GM12878 (cell line): ENCODE measurements around the gene NCAM2. TPM values are rescaled to one million over a fixed set of nuclear protein-coding genes. Genes with fewer than 3 reads are reported as not detected.

Source experiments
- ATAC-seq: fragments of 200-7000 bp; cut with Tn5 transposase; 3 replicates; pipeline ENCODE4 v1.9.1; 2020; ENCODE audit warnings: mild to moderate bottlenecking, moderate library complexity
- BruUV-seq: library from RNA; stranded (reverse); fragments of 400-500 nt; replicated peaks from 2 replicates; lab custom pipeline; 2021; lab: Mats Ljungman, UMichigan
- CTCF ChIA-PET: fragments of 300-600 bp; sonication (Branson Sonifier 250); formaldehyde crosslinking; extraction: SDS; loops from one replicate; lab custom pipeline; 2021; ENCODE audit warnings: inconsistent platforms; lab: Yijun Ruan, JAX
- POLR2A ChIA-PET: fragments of 350-600 bp; formaldehyde crosslinking; extraction: SDS; loops from one replicate; lab custom pipeline; 2021; ENCODE audit warnings: inconsistent platforms; lab: Charles Lee
- RAD21 ChIA-PET: fragments of 300-600 bp; sonication (Branson Sonifier 250); formaldehyde crosslinking; loops from one replicate; lab custom pipeline; 2023; ENCODE audit warnings: antibody characterized with exemption; ENCODE audit not compliant: unreplicated experiment; lab: Charles Lee
- SMC1A ChIA-PET: fragments of 300-600 bp; sonication (Branson Sonifier 250); formaldehyde crosslinking; loops from one replicate; lab custom pipeline; 2023; ENCODE audit not compliant: unreplicated experiment, uncharacterized antibody; lab: Charles Lee
- DNase-seq: peaks from one replicate; pipeline ENCODE4 v3.0.0-alpha.2; 2011; ENCODE audit warnings: low read depth, low spot score
- FAIRE-seq: peaks from 3 replicates; lab custom pipeline; 2011; peaks lifted over from hg19 to GRCh38; lab: Jason Lieb, UNC
- H2AFZ ChIP-seq: 2 replicates; pipeline ENCODE4 v1.6.0; 2011; ENCODE audit warnings: low read depth, low read length, control low read depth; ENCODE audit not compliant: control insufficient read depth
- H3K27ac ChIP-seq: 2 replicates; pipeline ENCODE4 v1.5.1; 2011; ENCODE audit warnings: control low read depth; ENCODE audit not compliant: control insufficient read depth, insufficient read depth
- H3K27me3 ChIP-seq, 2 experiments: replicated peaks in 1 of 2; 2 replicates each; pipeline versions ENCODE4 v1.6.0 to v1.6.1; 2011; ENCODE audit warnings: low read length in 1 of 2; ENCODE audit not compliant: control insufficient read depth in 2 of 2, insufficient read depth in 2 of 2
- H3K36me3 ChIP-seq, 2 experiments: 2 replicates each; pipeline ENCODE4 v1.5.1; 2011; ENCODE audit warnings: low read length in 1 of 2; ENCODE audit not compliant: control insufficient read depth in 2 of 2, insufficient read depth in 2 of 2
- H3K4me1 ChIP-seq: 2 replicates; pipeline ENCODE4 v1.6.1; 2011; ENCODE audit warnings: mild to moderate bottlenecking, low read length, moderate library complexity, mixed read lengths; ENCODE audit not compliant: control insufficient read depth, insufficient read depth
- H3K4me2 ChIP-seq: 2 replicates; pipeline ENCODE4 v1.6.0; 2011; ENCODE audit warnings: control low read depth; ENCODE audit not compliant: control insufficient read depth, insufficient read depth
- H3K4me3 ChIP-seq: fragments of 200-600 bp; sonication (generic); 2 replicates; pipeline ENCODE4 v1.5.1; 2016
- H3K79me2 ChIP-seq: 2 replicates; pipeline ENCODE4 v1.6.0; 2011; ENCODE audit warnings: low read length; ENCODE audit not compliant: control insufficient read depth, insufficient read depth
- H3K9ac ChIP-seq: 2 replicates; pipeline ENCODE4 v1.8.0; 2011; ENCODE audit warnings: low read length, control low read depth, mixed read lengths; ENCODE audit not compliant: control insufficient read depth, insufficient read depth
- H3K9me3 ChIP-seq: replicated peaks from 3 replicates; pipeline ENCODE4 v1.5.1; 2011; ENCODE audit warnings: mild to moderate bottlenecking, low read length; ENCODE audit not compliant: control insufficient read depth, insufficient read depth
- H4K20me1 ChIP-seq: 2 replicates; pipeline ENCODE4 v1.6.0; 2011; ENCODE audit not compliant: control insufficient read depth, insufficient read depth
- ATF7 ChIP-seq: fragments of 450-650 bp; IDR thresholded peaks from 2 replicates; pipeline ENCODE4 v1.6.1; 2016; ENCODE audit warnings: low read depth, mild to moderate bottlenecking
- E4F1 ChIP-seq: fragments of 450-650 bp; IDR thresholded peaks from 2 replicates; pipeline ENCODE4 v1.6.1; 2018; ENCODE audit warnings: borderline replicate concordance, mild to moderate bottlenecking; ENCODE audit not compliant: partially characterized antibody
- PAX5 ChIP-seq: IDR thresholded peaks from 2 replicates; pipeline ENCODE4 v1.6.1; 2011; ENCODE audit warnings: low read depth, low read length, borderline replicate concordance
- STAT3 ChIP-seq: IDR thresholded peaks from 2 replicates; pipeline ENCODE4 v1.6.1; 2011; ENCODE audit warnings: low read depth, low read length, improper control_type of control experiment
- WGBS: methylation state at CpG from one replicate; pipeline ENCODE4 v1.1.6; 2016; ENCODE audit warnings: low lambda C conversion rate; ENCODE audit not compliant: insufficient replicate concordance, insufficient coverage; ENCODE audit errors: missing lambda C conversion rate; 5-methylcytosine and 5-hydroxymethylcytosine counted together
- in situ Hi-C: fragments of 300-500 bp; cut with MboI; formaldehyde crosslinking; loops from 9 replicates; pipeline ENCODE4 v1.14.3; 2018; ENCODE audit warnings: mixed read lengths
- intact Hi-C: fragments of 100-400 bp; cut with micrococcal nuclease; formaldehyde crosslinking; loops from one replicate; pipeline ENCODE4 v1.14.2; 2022; ENCODE audit not compliant: unreplicated experiment
- polyA plus RNA-seq, 11 experiments: library from polyadenylated mRNA; depleted of rRNA in 4 of 11; unstranded in 6 of 11; stranded (reverse) in 5 of 11; fragments of >200 nt; fragmentation: Nextera tagmentation in 4 of 11; fragmentation: Illumina TruSeq in 1 of 11; extraction: Ambion mirVana in 4 of 11; extraction: Trizol in 1 of 11; gene quantifications; 1 replicate in 1 of 11; 2 replicates in 10 of 11; pipeline versions ENCODE4 v1.2.1 to v1.2.3, GENCODE V29; 2011 to 2016; ENCODE audit warnings: inconsistent platforms in 2 of 11, missing spikeins in 2 of 11, low read depth in 1 of 11
- total RNA-seq, 4 experiments: library from RNA; depleted of rRNA in 3 of 4; stranded (reverse); fragments of >200 nt in 3 of 4; fragmentation: Illumina TruSeq in 1 of 4; extraction: Trizol in 1 of 4; gene quantifications; 2 replicates each; pipeline versions ENCODE4 v1.2.1 to v1.2.3, GENCODE V29; 2013 to 2021
- TF ChIP-seq, protein P1 (sequence below): IDR thresholded peaks from 2 replicates; pipeline ENCODE4 v1.6.1; 2012; ENCODE audit warnings: improper control_type of control experiment, low read depth, low read length; ENCODE audit not compliant: insufficient replicate concordance

NCAM2 gene
- total and polyA plus RNA-seq, 10 of the 15 experiments (the other 5 are each of a cell fraction or from before 2014, with no cell fraction given), result 0.23 to 0.27 TPM; not detected in 8

DNA sequence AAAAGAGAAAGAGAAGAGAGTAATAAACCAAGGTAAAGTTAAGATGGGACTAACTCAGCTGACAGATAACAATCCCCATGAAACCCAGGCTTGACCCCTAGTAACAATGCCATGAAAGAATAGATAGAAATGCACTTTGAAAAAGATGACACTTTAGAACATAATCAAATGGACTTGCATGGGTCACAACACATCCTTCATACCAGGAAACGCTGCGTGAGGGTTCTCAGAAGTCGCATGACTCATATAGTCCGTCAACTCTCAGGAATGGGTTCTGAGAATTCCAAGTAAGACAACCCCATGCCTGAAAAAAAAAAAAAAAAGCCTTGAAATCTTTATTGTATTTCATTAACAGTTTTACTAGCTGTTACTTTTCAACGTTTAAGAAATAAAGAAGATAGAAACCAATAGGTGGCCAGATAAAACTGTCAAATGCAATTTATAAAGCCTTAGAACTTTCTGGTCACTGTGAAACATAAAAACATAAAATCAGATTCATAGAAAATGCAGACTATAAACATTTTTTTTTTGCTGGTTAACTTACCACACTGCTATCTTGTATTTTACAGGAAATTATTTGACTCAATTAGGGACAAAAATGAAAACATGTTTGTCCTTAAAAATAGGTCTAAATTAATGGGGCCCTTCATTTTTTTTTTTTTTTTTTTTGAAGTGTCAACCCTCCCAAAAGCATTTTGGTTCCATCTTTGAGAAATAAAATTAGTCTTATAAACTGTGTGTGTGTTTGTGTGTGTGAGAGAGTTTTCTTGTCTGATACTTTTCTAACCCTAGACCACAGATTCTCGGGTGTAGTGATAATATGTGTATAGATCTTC, 202.1 kb downstream of the NCAM2 start:
- H3K4me2 ChIP-seq, result no peak overlapping the region
- no peaks in the 10 kb centered on the region for H3K4me1 ChIP-seq
- no peak overlapping the region for H3K4me3 ChIP-seq
- POLR2A ChIA-PET, result no interaction called here
- SMC1A ChIA-PET, result no interaction called here
- CTCF ChIA-PET, result no interaction called here
- no peak for DNase-seq
- RAD21 ChIA-PET, result no interaction called here
- 47% methylated on average over 6 of the region's 6 CpGs for WGBS
- intact Hi-C loops (no loop called here), in situ Hi-C loops (no loop called here)
- no peak for FAIRE-seq
- no peaks in the 10 kb centered on the region for H3K79me2 ChIP-seq
- no peaks in the 10 kb centered on the region for H4K20me1 ChIP-seq
- no peak for TF ChIP-seq E4F1
- TF ChIP-seq PAX5, result no peak
- no peak for TF ChIP-seq ATF7
- TF ChIP-seq, protein P1, sequence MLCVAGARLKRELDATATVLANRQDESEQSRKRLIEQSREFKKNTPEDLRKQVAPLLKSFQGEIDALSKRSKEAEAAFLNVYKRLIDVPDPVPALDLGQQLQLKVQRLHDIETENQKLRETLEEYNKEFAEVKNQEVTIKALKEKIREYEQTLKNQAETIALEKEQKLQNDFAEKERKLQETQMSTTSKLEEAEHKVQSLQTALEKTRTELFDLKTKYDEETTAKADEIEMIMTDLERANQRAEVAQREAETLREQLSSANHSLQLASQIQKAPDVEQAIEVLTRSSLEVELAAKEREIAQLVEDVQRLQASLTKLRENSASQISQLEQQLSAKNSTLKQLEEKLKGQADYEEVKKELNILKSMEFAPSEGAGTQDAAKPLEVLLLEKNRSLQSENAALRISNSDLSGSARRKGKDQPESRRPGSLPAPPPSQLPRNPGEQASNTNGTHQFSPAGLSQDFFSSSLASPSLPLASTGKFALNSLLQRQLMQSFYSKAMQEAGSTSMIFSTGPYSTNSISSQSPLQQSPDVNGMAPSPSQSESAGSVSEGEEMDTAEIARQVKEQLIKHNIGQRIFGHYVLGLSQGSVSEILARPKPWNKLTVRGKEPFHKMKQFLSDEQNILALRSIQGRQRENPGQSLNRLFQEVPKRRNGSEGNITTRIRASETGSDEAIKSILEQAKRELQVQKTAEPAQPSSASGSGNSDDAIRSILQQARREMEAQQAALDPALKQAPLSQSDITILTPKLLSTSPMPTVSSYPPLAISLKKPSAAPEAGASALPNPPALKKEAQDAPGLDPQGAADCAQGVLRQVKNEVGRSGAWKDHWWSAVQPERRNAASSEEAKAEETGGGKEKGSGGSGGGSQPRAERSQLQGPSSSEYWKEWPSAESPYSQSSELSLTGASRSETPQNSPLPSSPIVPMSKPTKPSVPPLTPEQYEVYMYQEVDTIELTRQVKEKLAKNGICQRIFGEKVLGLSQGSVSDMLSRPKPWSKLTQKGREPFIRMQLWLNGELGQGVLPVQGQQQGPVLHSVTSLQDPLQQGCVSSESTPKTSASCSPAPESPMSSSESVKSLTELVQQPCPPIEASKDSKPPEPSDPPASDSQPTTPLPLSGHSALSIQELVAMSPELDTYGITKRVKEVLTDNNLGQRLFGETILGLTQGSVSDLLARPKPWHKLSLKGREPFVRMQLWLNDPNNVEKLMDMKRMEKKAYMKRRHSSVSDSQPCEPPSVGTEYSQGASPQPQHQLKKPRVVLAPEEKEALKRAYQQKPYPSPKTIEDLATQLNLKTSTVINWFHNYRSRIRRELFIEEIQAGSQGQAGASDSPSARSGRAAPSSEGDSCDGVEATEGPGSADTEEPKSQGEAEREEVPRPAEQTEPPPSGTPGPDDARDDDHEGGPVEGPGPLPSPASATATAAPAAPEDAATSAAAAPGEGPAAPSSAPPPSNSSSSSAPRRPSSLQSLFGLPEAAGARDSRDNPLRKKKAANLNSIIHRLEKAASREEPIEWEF, result no peak
- no peak for TF ChIP-seq STAT3
- H3K9ac ChIP-seq, result no peak overlapping the region
- H3K27ac ChIP-seq, result no peak overlapping the region
- no TSS peak for BruUV-seq
- no peak for ATAC-seq
- H2AFZ ChIP-seq, result no peak overlapping the region
- no peaks in the 10 kb centered on the region for H3K36me3 ChIP-seq
- no peaks in the 10 kb centered on the region for H3K27me3 ChIP-seq
- no peaks in the 10 kb centered on the region; the same call in 2 of the 3 replicates for H3K9me3 ChIP-seq
